Panc1 (cell line): ENCODE results near the gene KRT82.

Source experiments
- TCF7L2 ChIP-seq: IDR thresholded peaks from 2 replicates; pipeline ENCODE4 v1.6.1; 2011; ENCODE audit warnings: mild to moderate bottlenecking, low read depth, low read length, inconsistent platforms
- TF ChIP-seq, protein P1 (sequence below): fragments of 450-650 bp; IDR thresholded peaks from 2 replicates; pipeline ENCODE4 v1.5.1; 2017; ENCODE audit warnings: mild to moderate bottlenecking

- TF ChIP-seq, protein P1, sequence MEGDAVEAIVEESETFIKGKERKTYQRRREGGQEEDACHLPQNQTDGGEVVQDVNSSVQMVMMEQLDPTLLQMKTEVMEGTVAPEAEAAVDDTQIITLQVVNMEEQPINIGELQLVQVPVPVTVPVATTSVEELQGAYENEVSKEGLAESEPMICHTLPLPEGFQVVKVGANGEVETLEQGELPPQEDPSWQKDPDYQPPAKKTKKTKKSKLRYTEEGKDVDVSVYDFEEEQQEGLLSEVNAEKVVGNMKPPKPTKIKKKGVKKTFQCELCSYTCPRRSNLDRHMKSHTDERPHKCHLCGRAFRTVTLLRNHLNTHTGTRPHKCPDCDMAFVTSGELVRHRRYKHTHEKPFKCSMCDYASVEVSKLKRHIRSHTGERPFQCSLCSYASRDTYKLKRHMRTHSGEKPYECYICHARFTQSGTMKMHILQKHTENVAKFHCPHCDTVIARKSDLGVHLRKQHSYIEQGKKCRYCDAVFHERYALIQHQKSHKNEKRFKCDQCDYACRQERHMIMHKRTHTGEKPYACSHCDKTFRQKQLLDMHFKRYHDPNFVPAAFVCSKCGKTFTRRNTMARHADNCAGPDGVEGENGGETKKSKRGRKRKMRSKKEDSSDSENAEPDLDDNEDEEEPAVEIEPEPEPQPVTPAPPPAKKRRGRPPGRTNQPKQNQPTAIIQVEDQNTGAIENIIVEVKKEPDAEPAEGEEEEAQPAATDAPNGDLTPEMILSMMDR: no peak
- TF ChIP-seq TCF7L2: no peak
These were observed 3.1 kb downstream of the KRT82 start for GRCh38 chr12:52402873-52403540.
